PC-9 (cell line): Measurements from ENCODE around the gene RNASE8.

Source experiments
- CTCF ChIP-seq: fragments of 200-600 bp; sonication (generic); conservative IDR thresholded peaks from 2 replicates; pipeline ENCODE4 v1.6.1; 2017; ENCODE audit warnings: mixed run types, antibody characterized with exemption, mild to moderate bottlenecking, moderate library complexity
- EZH2 ChIP-seq: fragments of 200-600 bp; sonication (generic); IDR thresholded peaks from 2 replicates; pipeline ENCODE4 v1.8.0; 2017; ENCODE audit warnings: antibody characterized with exemption, low read depth

- TF ChIP-seq CTCF (no peak), EZH2 (no peak)
Measured at GRCh38 chr14:21053184-21054122, 4.2 kb upstream of the RNASE8 start.
